Astrocyte (in vitro differentiated cells and primary cell): ENCODE data around the gene C1R. TPM values are rescaled to one million over a fixed set of nuclear protein-coding genes. Genes with fewer than 3 reads are reported as not detected.

Experiments used
- DNase-seq: peaks from one replicate; pipeline ENCODE4 v3.0.0-alpha.2; 2010; ENCODE audit warnings: low read depth
- FAIRE-seq: peaks from 2 replicates; lab custom pipeline; 2011; peaks lifted over from hg19 to GRCh38; lab: Jason Lieb, UNC
- H2AFZ ChIP-seq: 2 replicates; pipeline ENCODE4 v1.6.0; 2012; ENCODE audit warnings: low read depth, low read length, inconsistent platforms
- H3K27ac ChIP-seq: 2 replicates; pipeline ENCODE4 v1.5.1; 2011; ENCODE audit warnings: low read depth, low read length, inconsistent platforms
- H3K27me3 ChIP-seq: 2 replicates; pipeline ENCODE4 v1.6.0; 2011; ENCODE audit warnings: low read length, inconsistent platforms; ENCODE audit not compliant: insufficient read depth
- H3K36me3 ChIP-seq: 2 replicates; pipeline ENCODE4 v1.5.1; 2011; ENCODE audit warnings: low read length, inconsistent platforms; ENCODE audit not compliant: insufficient read depth
- H3K4me1 ChIP-seq: 2 replicates; pipeline ENCODE4 v1.5.1; 2011; ENCODE audit warnings: low read length, inconsistent platforms; ENCODE audit not compliant: insufficient read depth
- H3K4me2 ChIP-seq: 2 replicates; pipeline ENCODE4 v1.6.0; 2012; ENCODE audit warnings: low read length, inconsistent platforms
- H3K4me3 ChIP-seq: 2 replicates; pipeline ENCODE4 v1.5.1; 2011; ENCODE audit warnings: low read depth, mild to moderate bottlenecking, low read length, inconsistent platforms; ENCODE audit not compliant: insufficient read depth
- H3K79me2 ChIP-seq: 2 replicates; pipeline ENCODE4 v1.6.0; 2012; ENCODE audit warnings: mild to moderate bottlenecking, low read length, inconsistent platforms; ENCODE audit not compliant: insufficient read depth
- H3K9ac ChIP-seq: 2 replicates; pipeline ENCODE4 v1.6.0; 2012; ENCODE audit warnings: mild to moderate bottlenecking, low read length, inconsistent platforms
- H3K9me3 ChIP-seq: 2 replicates; pipeline ENCODE4 v1.5.1; 2012; ENCODE audit warnings: low read depth, mild to moderate bottlenecking, low read length, inconsistent platforms; ENCODE audit not compliant: insufficient read depth
- H4K20me1 ChIP-seq: 2 replicates; pipeline ENCODE4 v1.6.0; 2012; ENCODE audit warnings: low read length, inconsistent platforms; ENCODE audit not compliant: insufficient read depth
- H3K27ac Mint-ChIP-seq: one replicate; pipeline ENCODE4 v1.8.0; 2021; ENCODE audit warnings: mild to moderate bottlenecking, mixed read lengths; ENCODE audit not compliant: unreplicated experiment
- H3K27me3 Mint-ChIP-seq: one replicate; pipeline ENCODE4 v1.8.0; 2021; ENCODE audit warnings: low read depth, mixed read lengths; ENCODE audit not compliant: unreplicated experiment
- H3K36me3 Mint-ChIP-seq: one replicate; pipeline ENCODE4 v1.8.0; 2021; ENCODE audit warnings: low read depth, mixed read lengths; ENCODE audit not compliant: unreplicated experiment
- H3K4me1 Mint-ChIP-seq: one replicate; pipeline ENCODE4 v1.8.0; 2021; ENCODE audit warnings: low read depth, mixed read lengths; ENCODE audit not compliant: unreplicated experiment
- H3K4me3 Mint-ChIP-seq: one replicate; pipeline ENCODE4 v1.8.0; 2021; ENCODE audit warnings: mild to moderate bottlenecking, moderate library complexity, mixed read lengths; ENCODE audit not compliant: unreplicated experiment
- H3K9me3 Mint-ChIP-seq: one replicate; pipeline ENCODE4 v1.8.0; 2021; ENCODE audit warnings: mild to moderate bottlenecking, mixed read lengths; ENCODE audit not compliant: unreplicated experiment
- CTCF ChIP-seq: IDR thresholded peaks from 2 replicates; pipeline ENCODE4 v1.5.1; 2011; ENCODE audit warnings: low read depth, mild to moderate bottlenecking, inconsistent platforms, low read length, moderate library complexity; ENCODE audit not compliant: insufficient read depth
- EZH2 ChIP-seq: IDR thresholded peaks from 2 replicates; pipeline ENCODE4 v1.6.1; 2012; ENCODE audit warnings: mild to moderate bottlenecking, low read length, inconsistent platforms; ENCODE audit not compliant: insufficient read depth
- total RNA-seq: library from RNA; stranded (reverse); gene quantifications from 2 replicates; pipeline ENCODE4 v1.2.1, GENCODE V29; 2021

Gene C1R
- total RNA-seq, 1 donor from 2014 or later: 0.86 TPM

- Mint-ChIP-seq H3K27ac (no peak overlapping the region), H3K4me1 (peaks cover 2% of the 10 kb centered on the region), H3K9me3 (no peaks in the 10 kb centered on the region), H3K36me3 (peaks cover 11% of the 10 kb centered on the region), H3K4me3 (peak overlapping the region; percentile 87), H3K27me3 (peaks cover 28% of the 10 kb centered on the region)
- H2AFZ ChIP-seq: peak overlapping the region; percentile 95
- H3K9ac ChIP-seq: peak overlapping the region; percentile 82
- H3K4me3 ChIP-seq: peak overlapping the region; percentile 74
- peaks cover 13% of the 10 kb centered on the region for H4K20me1 ChIP-seq
- H3K9me3 ChIP-seq: no peaks in the 10 kb centered on the region
- no peaks in the 10 kb centered on the region for H3K79me2 ChIP-seq
- peaks cover 12% of the 10 kb centered on the region for H3K4me1 ChIP-seq
- no peak overlapping the region for H3K27ac ChIP-seq
- no peak for TF ChIP-seq CTCF
- no peak for TF ChIP-seq EZH2
- peak overlapping the region; percentile 99 for H3K4me2 ChIP-seq
- no peaks in the 10 kb centered on the region for H3K36me3 ChIP-seq
- peaks cover 4% of the 10 kb centered on the region for H3K27me3 ChIP-seq
- DNase-seq (no peak), FAIRE-seq (no peak)
Observed at GRCh38 chr12:7129287-7129871, 37.1 kb upstream of the C1R start.

GRCh38 chr12:7128681-7129286 lies 36.5 kb upstream of the C1R start, which contains the start of gene RBP5:
TSS of gene RBP5 (minus strand) at chr12:7128889. CDS start at chr12:7128775, 114 bp downstream.
- no peaks in the 10 kb centered on the region for H3K79me2 ChIP-seq
- peaks cover 4% of the 10 kb centered on the region for H3K27me3 ChIP-seq
- H3K4me2 ChIP-seq: peak within 1 kb of the TSS; percentile 99
- peak within 1 kb of the TSS; percentile 87 for H3K4me3 Mint-ChIP-seq
- TF ChIP-seq EZH2 (no peak), CTCF (no peak)
- peaks cover 2% of the 10 kb centered on the region for H3K4me1 Mint-ChIP-seq
- H2AFZ ChIP-seq: peak within 1 kb of the TSS; percentile 95
- FAIRE-seq (no peak), DNase-seq (no peak)
- H3K36me3 Mint-ChIP-seq: peaks cover 7% of the 10 kb centered on the region
- peak within 1 kb of the TSS; percentile 74 for H3K4me3 ChIP-seq
- H3K27ac Mint-ChIP-seq: no peak within 1 kb of the TSS
- H3K27ac ChIP-seq: no peak within 1 kb of the TSS
- peaks cover 33% of the 10 kb centered on the region for H3K27me3 Mint-ChIP-seq
- H3K9ac ChIP-seq: peak within 1 kb of the TSS; percentile 82
- no peaks in the 10 kb centered on the region for H3K9me3 ChIP-seq
- no peaks in the 10 kb centered on the region for H3K36me3 ChIP-seq
- H3K9me3 Mint-ChIP-seq: no peaks in the 10 kb centered on the region
- peaks cover 13% of the 10 kb centered on the region for H4K20me1 ChIP-seq
- H3K4me1 ChIP-seq: peaks cover 12% of the 10 kb centered on the region
